T-helper 1 cell (primary cell): Measurements from ENCODE around the gene PFDN1.

Experiments used
- DNase-seq, 5 donors: peaks; one replicate each; pipeline ENCODE4 v3.0.0-alpha.2; 2012 to 2020

The PFDN1 gene

GRCh38 chr5:140236891-140237598 is 65.9 kb downstream of the PFDN1 start:
- no peak for DNase-seq

DNA sequence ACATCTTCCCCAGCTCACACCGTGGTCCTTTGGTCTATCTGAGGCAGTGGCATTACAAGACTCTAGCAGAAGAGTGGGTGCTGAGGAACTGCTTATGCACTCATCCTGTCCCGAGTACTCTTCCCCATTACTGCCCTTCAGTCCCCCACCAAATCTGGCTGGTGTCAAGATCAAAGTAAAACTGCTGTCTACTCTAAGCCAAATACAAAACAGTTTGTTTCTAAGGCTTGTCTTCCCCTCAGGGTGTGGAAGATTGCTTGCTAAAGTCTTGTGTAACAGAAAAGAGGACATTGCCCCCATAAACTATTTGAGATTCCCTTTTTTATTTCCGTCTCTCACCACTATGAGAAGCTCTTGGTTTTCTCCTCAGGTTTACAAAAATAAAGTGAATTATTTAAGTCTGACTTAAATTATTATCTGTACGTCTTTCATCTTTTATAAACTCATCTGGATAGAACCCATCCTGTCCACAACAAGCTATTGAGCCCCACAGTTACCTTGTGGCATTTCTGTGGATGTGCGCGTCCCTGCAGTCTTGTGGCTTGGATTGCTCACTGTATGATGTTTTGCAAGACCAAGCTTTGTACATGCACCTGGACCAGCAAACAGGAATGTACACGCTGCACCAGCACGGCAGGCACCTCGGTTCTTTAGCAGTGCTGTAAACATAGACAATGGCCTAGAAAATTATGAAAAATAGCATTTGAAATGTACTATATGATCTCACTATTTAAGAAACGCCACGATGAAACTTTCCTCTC is 66.9 kb downstream of the PFDN1 start:
- DNase-seq = no peak

DNA sequence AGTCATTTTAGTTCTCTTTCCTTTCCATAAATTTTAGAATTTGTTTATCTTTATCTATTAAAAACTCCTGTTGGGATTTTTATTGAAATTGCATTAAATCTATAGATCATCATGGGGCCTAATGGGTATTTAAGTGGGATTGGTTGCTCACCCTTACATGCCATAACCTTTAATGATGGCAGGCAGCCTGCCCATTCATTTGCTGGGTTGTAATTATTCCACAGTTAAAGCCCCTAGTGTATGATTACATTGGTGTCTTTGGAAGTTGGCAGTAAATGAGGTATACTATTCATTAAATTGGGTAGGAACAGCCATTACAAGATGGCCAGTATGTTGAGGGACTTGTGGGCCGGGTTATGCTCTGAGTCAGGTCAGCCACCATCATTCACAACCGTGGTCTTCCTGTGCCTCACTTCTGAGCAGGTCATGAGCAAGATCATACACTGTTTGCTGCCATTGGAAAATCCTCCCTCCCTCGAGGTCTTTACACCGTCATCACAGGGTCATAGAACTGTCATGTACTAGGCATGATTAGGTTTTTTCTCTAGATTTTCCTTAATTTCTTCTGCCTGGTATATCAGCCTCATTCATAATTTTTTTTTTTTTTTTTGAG is 68.4 kb downstream of the PFDN1 start:
- DNase-seq = no peak

GRCh38 chr5:140232731-140233130 is 70.2 kb downstream of the PFDN1 start:
- DNase-seq = no peak

DNA sequence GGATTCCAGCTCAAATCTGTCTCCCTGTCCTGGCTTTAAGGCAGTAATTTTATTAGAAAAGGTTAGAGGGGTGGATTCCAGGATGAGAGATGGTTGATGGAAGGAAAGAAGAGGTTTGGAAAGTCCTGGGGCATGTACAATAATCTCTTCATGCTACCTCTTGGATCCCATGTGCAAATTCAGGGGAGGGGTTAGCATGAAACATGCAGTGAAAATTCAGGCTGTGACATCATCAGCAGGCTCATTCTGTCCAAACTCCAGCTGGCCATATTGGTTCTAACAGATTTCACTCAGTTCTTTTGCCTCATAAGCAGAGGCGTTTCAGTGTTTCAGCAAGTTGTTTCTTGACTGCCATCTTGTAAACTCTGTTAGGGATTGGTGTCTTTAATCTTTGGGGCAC is 72.5 kb downstream of the PFDN1 start:
- DNase-seq = no peak

- DNase-seq = no peak
These were observed 74.5 kb downstream of the PFDN1 start for GRCh38 chr5:140228364-140228837.

DNA sequence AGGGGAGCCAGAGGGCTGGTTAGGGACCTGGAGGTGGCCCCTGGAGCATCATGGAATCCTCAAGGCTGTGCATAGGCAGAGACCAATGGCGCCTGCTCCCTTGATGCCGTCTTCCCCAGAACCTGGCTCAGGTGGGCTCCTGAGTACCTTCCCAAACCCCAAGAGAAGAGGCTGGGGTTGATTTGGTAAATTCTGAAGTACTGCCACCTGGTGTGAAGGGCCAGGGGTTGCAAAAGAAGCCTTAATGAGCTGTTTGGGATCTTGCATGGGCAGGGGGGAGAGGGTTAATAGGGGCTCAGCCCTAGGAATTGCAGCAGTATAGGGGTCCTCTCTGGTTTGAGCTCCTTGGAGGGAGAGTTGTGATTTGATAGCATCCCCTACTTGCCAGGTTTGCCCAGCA is 75.9 kb downstream of the PFDN1 start:
- no peak for DNase-seq

DNA sequence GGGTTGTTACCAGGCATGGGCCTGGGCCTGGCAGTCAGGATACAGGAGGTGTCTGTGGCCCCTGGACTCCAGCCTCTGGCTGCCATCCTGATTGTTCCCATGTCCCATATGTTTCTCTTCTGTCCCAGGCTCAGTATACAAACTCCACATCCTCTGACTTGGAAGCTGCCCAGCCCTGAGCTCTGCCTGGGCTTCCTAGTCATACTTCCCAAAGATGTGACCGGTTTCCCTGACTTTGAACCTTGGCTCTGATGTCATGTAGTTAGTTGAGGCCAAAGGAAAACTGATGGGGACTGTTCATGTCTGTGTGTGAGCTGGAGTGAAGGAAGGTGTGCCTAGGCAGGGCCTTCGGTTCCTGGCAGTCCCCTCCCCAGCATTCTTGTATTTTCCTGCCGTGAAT is 77.5 kb downstream of the PFDN1 start:
- no peak for DNase-seq

- DNase-seq = no peak
These were observed 78.2 kb downstream of the PFDN1 start for GRCh38 chr5:140224658-140225057.

- DNase-seq = no peak
These were observed 79.3 kb downstream of the PFDN1 start for GRCh38 chr5:140223567-140223966.

GRCh38 chr5:140222416-140222815 is 80.5 kb downstream of the PFDN1 start:
- DNase-seq = no peak

- peak in 1 of 5 donors; percentile 25 for DNase-seq
These were observed 81.1 kb downstream of the PFDN1 start for GRCh38 chr5:140221697-140222223.

- DNase-seq = no peak
These were observed 82.2 kb downstream of the PFDN1 start for GRCh38 chr5:140220698-140221064.

GRCh38 chr5:140220032-140220697 is 82.7 kb downstream of the PFDN1 start:
- DNase-seq = no peak

- no peak for DNase-seq
These were observed 83.6 kb downstream of the PFDN1 start for GRCh38 chr5:140219068-140219991.

- DNase-seq = no peak
These were observed 85.4 kb downstream of the PFDN1 start for GRCh38 chr5:140217299-140218026.

GRCh38 chr5:140216478-140217074 is 86.3 kb downstream of the PFDN1 start:
- DNase-seq = no peak

- DNase-seq = no peak
These were observed 87.6 kb downstream of the PFDN1 start for GRCh38 chr5:140215276-140215675.

- no peak for DNase-seq
These were observed 88.1 kb downstream of the PFDN1 start for GRCh38 chr5:140214831-140215230.

- DNase-seq = peak in 1 of 5 donors; percentile 19
These were observed 89.4 kb downstream of the PFDN1 start for GRCh38 chr5:140213370-140213983.
